Erythroblast (primary cell): ENCODE data around the gene FDXACB1.

Experiments
- GATA1 ChIP-seq: IDR thresholded peaks from 2 replicates; pipeline ENCODE4 v1.6.1; 2011; ENCODE audit warnings: low read depth, mild to moderate bottlenecking, control low read depth, low read length, moderate library complexity
- POLR2A ChIP-seq: IDR thresholded peaks from 2 replicates; pipeline ENCODE4 v1.6.1; 2011; ENCODE audit warnings: mild to moderate bottlenecking, low read length

- TF ChIP-seq POLR2A (no peak), GATA1 (no peak)
Measured at GRCh38 chr11:111922803-111923202, 43.8 kb upstream of the FDXACB1 start.
